Testis (tissue), 3 donors: Measurements from ENCODE around the gene BUD31. TPM values are rescaled to one million over a fixed set of nuclear protein-coding genes. Genes with fewer than 3 reads are reported as not detected.

Experiments
- DNase-seq: peaks from one replicate; pipeline ENCODE4 v3.0.0-alpha.2; 2019
- H3K27ac ChIP-seq, 2 donors: fragments of 200-600 bp; sonication (generic); one replicate each; pipeline ENCODE4 v1.5.1; 2019
- H3K27me3 ChIP-seq: fragments of 200-600 bp; sonication (generic); one replicate; pipeline ENCODE4 v1.5.1; 2019
- H3K36me3 ChIP-seq: fragments of 200-600 bp; sonication (generic); one replicate; pipeline ENCODE4 v1.5.1; 2017; ENCODE audit warnings: low read depth; ENCODE audit errors: missing control alignments
- H3K4me1 ChIP-seq: fragments of 200-600 bp; sonication (generic); one replicate; pipeline ENCODE4 v1.5.1; 2019
- H3K4me3 ChIP-seq, 2 donors: fragments of 200-600 bp; sonication (generic); one replicate each; pipeline ENCODE4 v1.5.1; 2017 to 2019
- H3K9me3 ChIP-seq: fragments of 200-600 bp; sonication (generic); one replicate; pipeline ENCODE4 v1.5.1; 2017
- CTCF ChIP-seq, 3 experiments: fragments of 450-650 bp in 2 of 3; fragments of 200-600 bp in 1 of 3; sonication (generic) in 1 of 3; IDR thresholded peaks; one replicate each; pipeline ENCODE4 v1.5.1; 2016 to 2019; ENCODE audit warnings: antibody characterized with exemption in 3 of 3, mild to moderate bottlenecking in 2 of 3, moderate library complexity in 1 of 3
- POLR2A ChIP-seq: fragments of 450-650 bp; IDR thresholded peaks from one replicate; pipeline ENCODE4 v1.6.1; 2017; ENCODE audit warnings: antibody characterized with exemption, mild to moderate bottlenecking, moderate library complexity
- WGBS, 2 donors: methylation state at CpG; one replicate each; pipeline ENCODE4 v1.1.5; 2018; 5-methylcytosine and 5-hydroxymethylcytosine counted together
- intact Hi-C: fragments of 100-400 bp; cut with DNase I; formaldehyde crosslinking; loops from one replicate; pipeline ENCODE4 v1.15.1; 2023; ENCODE audit warnings: low total_unique reads
- polyA plus RNA-seq: library from polyadenylated mRNA; stranded (reverse); fragments of 350-450 nt; fragmentation: Illumina TruSeq; extraction: RNeasy Lipid Tissue Mini Kit (QIAGEN cat#74804); gene quantifications from one replicate; pipeline ENCODE4 v1.2.3, GENCODE V29; 2014; ENCODE audit warnings: low read depth, low replicate concordance; ENCODE audit not compliant: insufficient read depth
- total RNA-seq, 2 donors: library from RNA; depleted of rRNA; stranded (reverse); fragments of >200 nt; gene quantifications; one replicate each; pipeline ENCODE4 v1.2.3, GENCODE V29; 2016

Gene BUD31
- total and polyA plus RNA-seq, 3 donors from 2014 or later: 91.2 to 174 (median 123) TPM

- WGBS, 2 donors: 72 to 76% methylated on average over 14 to 26 of the region's 26 CpGs
Measured at GRCh38 chr7:99457650-99458493, 49.1 kb downstream of the BUD31 start.

GRCh38 chr7:99459087-99459486 lies 50.3 kb downstream of the BUD31 start:
- Histone ChIP-seq H3K27ac (no peak overlapping the region), H3K36me3 (no peaks in the 10 kb centered on the region), H3K9me3 (no peaks in the 10 kb centered on the region), H3K4me3 (no peak overlapping the region), H3K4me1 (peaks cover 11% of the 10 kb centered on the region), H3K27me3 (no peaks in the 10 kb centered on the region)
- intact Hi-C loops: no loop called here
- no peak for DNase-seq
- 89 to 96% methylated on average over 8 of the region's 8 CpGs for WGBS, 2 donors
- TF ChIP-seq CTCF (IDR thresholded peaks at IDR 0.05) (no peak), POLR2A (no peak)

More at GRCh38 chr7:99457650-99458493, 49.1 kb downstream of the BUD31 start:
- intact Hi-C loops: no loop called here
- Histone ChIP-seq H3K9me3 (no peaks in the 10 kb centered on the region), H3K27ac (no peak overlapping the region), H3K4me3 (no peak overlapping the region), H3K27me3 (no peaks in the 10 kb centered on the region), H3K36me3 (no peaks in the 10 kb centered on the region), H3K4me1 (peaks cover 17% of the 10 kb centered on the region)
- TF ChIP-seq CTCF (IDR thresholded peaks at IDR 0.05) (no peak), POLR2A (no peak)
- DNase-seq: no peak

- H3K27ac ChIP-seq: no peak overlapping the region
- no peak overlapping the region for H3K4me3 ChIP-seq
- no peaks in the 10 kb centered on the region for H3K36me3 ChIP-seq
- 83 to 85% methylated on average over 11 of the region's 11 CpGs for WGBS, 2 donors
- peaks cover 14% of the 10 kb centered on the region for H3K4me1 ChIP-seq
- TF ChIP-seq CTCF (IDR thresholded peaks at IDR 0.05): no peak
- TF ChIP-seq POLR2A: no peak
- no peaks in the 10 kb centered on the region for H3K9me3 ChIP-seq
- no peaks in the 10 kb centered on the region for H3K27me3 ChIP-seq
- intact Hi-C loops: no loop called here
- DNase-seq: no peak
Measured at GRCh38 chr7:99460651-99461050, 51.9 kb downstream of the BUD31 start.

GRCh38 chr7:99461221-99461620 lies 52.5 kb downstream of the BUD31 start:
- Histone ChIP-seq H3K27ac (no peak overlapping the region), H3K27me3 (no peaks in the 10 kb centered on the region), H3K4me1 (peaks cover 14% of the 10 kb centered on the region), H3K4me3 (no peak overlapping the region), H3K36me3 (no peaks in the 10 kb centered on the region), H3K9me3 (no peaks in the 10 kb centered on the region)
- intact Hi-C loops: no loop called here
- 88 to 95% methylated on average over 2 of the region's 2 CpGs for WGBS, 2 donors
- TF ChIP-seq POLR2A (no peak), CTCF (IDR thresholded peaks at IDR 0.05) (peak in 1 of 3 experiments; percentile 5)
- no peak for DNase-seq

GRCh38 chr7:99465421-99465768 lies 56.6 kb downstream of the BUD31 start:
- peaks cover 14% of the 10 kb centered on the region for H3K4me1 ChIP-seq
- TF ChIP-seq CTCF (IDR thresholded peaks at IDR 0.05): no peak
- no peak for TF ChIP-seq POLR2A

More at GRCh38 chr7:99465421-99465768, 56.6 kb downstream of the BUD31 start:
- 2 to 5% methylated on average over 9 of the region's 9 CpGs for WGBS, 2 donors
- Histone ChIP-seq H3K27ac (peak overlapping the region; percentile 73 to 85), H3K4me3 (peak overlapping the region; percentile 80 to 93), H3K9me3 (no peaks in the 10 kb centered on the region), H3K27me3 (no peaks in the 10 kb centered on the region), H3K36me3 (no peaks in the 10 kb centered on the region)
- no peak for DNase-seq
- intact Hi-C loops: no loop called here
